HCT116 (cell line): ENCODE data around the gene PBX2.

Source experiments
- CTCF ChIP-seq, 3 experiments: fragments of 200-600 bp in 1 of 3; sonication (generic) in 1 of 3; IDR thresholded peaks in 2 of 3; conservative IDR thresholded peaks in 1 of 3; 2 replicates each; pipeline ENCODE4 v1.5.1; 2012 to 2017; ENCODE audit warnings: low read depth in 2 of 3, low read length in 2 of 3, antibody characterized with exemption in 1 of 3, borderline replicate concordance in 1 of 3, control low read depth in 1 of 3, mild to moderate bottlenecking in 1 of 3, mixed read lengths in 1 of 3, mixed run types in 1 of 3, moderate library complexity in 1 of 3; ENCODE audit not compliant: insufficient read depth in 1 of 3
- EZH2 ChIP-seq: fragments of 200-600 bp; sonication (generic); IDR thresholded peaks from 2 replicates; pipeline ENCODE4 v1.6.1; 2017; ENCODE audit warnings: antibody characterized with exemption, mixed run types
- POLR2A ChIP-seq: IDR thresholded peaks from 2 replicates; pipeline ENCODE4 v1.7.0; 2011; ENCODE audit warnings: borderline replicate concordance; ENCODE audit not compliant: insufficient read depth, insufficient read length; ENCODE audit errors: extremely low read depth
- RAD21 ChIP-seq: IDR thresholded peaks from 2 replicates; pipeline ENCODE4 v1.6.1; 2012; ENCODE audit warnings: low read depth, mild to moderate bottlenecking
- TCF7L2 ChIP-seq: IDR thresholded peaks from 2 replicates; pipeline ENCODE4 v1.7.0; 2011; ENCODE audit warnings: borderline replicate concordance, inconsistent platforms; ENCODE audit not compliant: insufficient read depth, insufficient read length; ENCODE audit errors: extremely low read depth
- YY1 ChIP-seq: IDR thresholded peaks from 2 replicates; pipeline ENCODE4 v1.6.1; 2011; ENCODE audit warnings: low read length, low read depth, moderate library complexity, mild to moderate bottlenecking; ENCODE audit not compliant: insufficient replicate concordance; ENCODE audit errors: extremely low read depth

GRCh38 chr6:32200711-32201475, 10.9 kb upstream of the PBX2 start:
- TF ChIP-seq EZH2 (no peak), CTCF (IDR thresholded peaks at IDR 0.05 in 2 of 3, conservative IDR thresholded peaks at IDR 0.05 in 1 of 3; ENCODE audit: borderline replicate concordance in 1 of 3, insufficient read depth in 1 of 3, low read depth in 2 of 3, low read length in 2 of 3) (no peak), RAD21 (no peak), TCF7L2 (no peak), POLR2A (no peak), YY1 (no peak)
